ENCODE results near the gene PKDREJ. TPM values are rescaled to one million over a fixed set of nuclear protein-coding genes. Genes with fewer than 3 reads are reported as not detected.

PKDREJ gene
- total RNA-seq, 1 donor from 2014 or later = not detected

- Histone ChIP-seq H3K27me3 (no peaks in the 10 kb centered on the region), H3K27ac (no peak overlapping the region), H3K4me3 (no peak overlapping the region), H3K4me1 (peaks cover 5% of the 10 kb centered on the region), H3K36me3 (no peaks in the 10 kb centered on the region), H3K9me3 (no peaks in the 10 kb centered on the region)
- no peak for TF ChIP-seq CTCF (IDR thresholded peaks at IDR 0.05)
- DNase-seq (no peak), ATAC-seq (no peak)
- intact Hi-C loops (cut with DNase I) = no loop called here
Observed at GRCh38 chr22:46245511-46245910, 17.6 kb downstream of the PKDREJ start.

GRCh38 chr22:46244771-46245170 is 18.4 kb downstream of the PKDREJ start:
- DNase-seq (no peak), ATAC-seq (no peak)
- no peak overlapping the region for H3K4me3 ChIP-seq
- H3K9me3 ChIP-seq = no peaks in the 10 kb centered on the region
- no peak overlapping the region for H3K27ac ChIP-seq
- TF ChIP-seq CTCF (IDR thresholded peaks at IDR 0.05) = no peak
- no peaks in the 10 kb centered on the region for H3K36me3 ChIP-seq
- intact Hi-C loops (cut with DNase I) = no loop called here
- H3K27me3 ChIP-seq = no peaks in the 10 kb centered on the region
- H3K4me1 ChIP-seq = peaks cover 5% of the 10 kb centered on the region

- intact Hi-C loops (cut with DNase I) = no loop called here
- Histone ChIP-seq H3K27me3 (no peaks in the 10 kb centered on the region), H3K9me3 (no peaks in the 10 kb centered on the region), H3K27ac (no peak overlapping the region), H3K36me3 (peaks cover 17% of the 10 kb centered on the region), H3K4me3 (no peak overlapping the region), H3K4me1 (no peaks in the 10 kb centered on the region)
- ATAC-seq (no peak), DNase-seq (no peak)
- no peak for TF ChIP-seq CTCF (IDR thresholded peaks at IDR 0.05)
Observed at GRCh38 chr22:46242076-46242475, 21.1 kb downstream of the PKDREJ start.

- H3K4me1 ChIP-seq = no peaks in the 10 kb centered on the region
- no peak for ATAC-seq
- intact Hi-C loops (cut with DNase I) = no loop called here
- no peak for TF ChIP-seq CTCF (IDR thresholded peaks at IDR 0.05)
- H3K9me3 ChIP-seq = no peaks in the 10 kb centered on the region
- no peaks in the 10 kb centered on the region for H3K27me3 ChIP-seq
- H3K36me3 ChIP-seq = peaks cover 20% of the 10 kb centered on the region
- no peak overlapping the region for H3K27ac ChIP-seq
- H3K4me3 ChIP-seq = no peak overlapping the region
- DNase-seq = no peak
Observed at GRCh38 chr22:46241396-46242007, 21.6 kb downstream of the PKDREJ start.

GRCh38 chr22:46240907-46241306 is 22.2 kb downstream of the PKDREJ start:
- DNase-seq (no peak), ATAC-seq (no peak)
- TF ChIP-seq CTCF (IDR thresholded peaks at IDR 0.05) = no peak
- no peaks in the 10 kb centered on the region for H3K9me3 ChIP-seq
- intact Hi-C loops (cut with DNase I) = no loop called here
- no peaks in the 10 kb centered on the region for H3K4me1 ChIP-seq
- no peak overlapping the region for H3K4me3 ChIP-seq
- no peak overlapping the region for H3K27ac ChIP-seq
- H3K36me3 ChIP-seq = peaks cover 26% of the 10 kb centered on the region
- no peaks in the 10 kb centered on the region for H3K27me3 ChIP-seq

GRCh38 chr22:46240506-46240905 is 22.6 kb downstream of the PKDREJ start:
- H3K27ac ChIP-seq = no peak overlapping the region
- no peaks in the 10 kb centered on the region for H3K4me1 ChIP-seq
- no peak overlapping the region for H3K4me3 ChIP-seq
- intact Hi-C loops (cut with DNase I) = no loop called here
- H3K9me3 ChIP-seq = no peaks in the 10 kb centered on the region
- TF ChIP-seq CTCF (IDR thresholded peaks at IDR 0.05) = no peak
- H3K36me3 ChIP-seq = peaks cover 29% of the 10 kb centered on the region
- H3K27me3 ChIP-seq = no peaks in the 10 kb centered on the region
- peak; percentile 30 for ATAC-seq
- DNase-seq = no peak
